Lung (tissue), 12 donors: ENCODE measurements around the gene TTC21B. TPM values are rescaled to one million over a fixed set of nuclear protein-coding genes. Genes with fewer than 3 reads are reported as not detected.
A peak's percentile ranks its signal among the peaks of the same experiment; 100 is the strongest.

Source experiments
- ATAC-seq: fragments of 200-7000 bp; cut with Tn5 transposase; one replicate; pipeline ENCODE4 v1.9.1; 2020; ENCODE audit warnings: moderate number of reproducible peaks; ENCODE audit not compliant: insufficient read depth, low FRiP score
- DNase-seq, 3 donors: peaks; one replicate each; pipeline ENCODE4 v3.0.0-alpha.2; 2013 to 2017
- H3K27ac ChIP-seq, 2 donors: one replicate each; pipeline ENCODE4 v1.5.1; 2013; ENCODE audit warnings: mild to moderate bottlenecking in 2 of 2, moderate library complexity in 2 of 2, control low read depth in 1 of 2, inconsistent platforms in 1 of 2, low read depth in 1 of 2, low read length in 1 of 2
- H3K27me3 ChIP-seq, 3 donors: one replicate each; pipeline ENCODE4 v1.5.1; 2013; ENCODE audit warnings: low read length in 2 of 3; ENCODE audit not compliant: control insufficient read depth in 3 of 3, insufficient read depth in 3 of 3
- H3K36me3 ChIP-seq, 4 donors: one replicate each; pipeline ENCODE4 v1.5.1; 2013; ENCODE audit warnings: low read length in 4 of 4, mild to moderate bottlenecking in 1 of 4, moderate library complexity in 1 of 4; ENCODE audit not compliant: control insufficient read depth in 4 of 4, insufficient read depth in 4 of 4
- H3K4me1 ChIP-seq, 5 donors: one replicate each; pipeline ENCODE4 v1.5.1; 2013; ENCODE audit warnings: low read length in 5 of 5, mild to moderate bottlenecking in 2 of 5, moderate library complexity in 1 of 5; ENCODE audit not compliant: control insufficient read depth in 5 of 5, insufficient read depth in 5 of 5
- H3K4me3 ChIP-seq: one replicate; pipeline ENCODE4 v1.5.1; 2013; ENCODE audit warnings: mild to moderate bottlenecking, control low read depth, moderate library complexity
- H3K9ac ChIP-seq, 2 donors: one replicate each; pipeline ENCODE4 v1.5.1; 2013; ENCODE audit warnings: low read length in 2 of 2, control low read depth in 1 of 2; ENCODE audit not compliant: insufficient read depth in 1 of 2
- H3K9me3 ChIP-seq, 4 donors: one replicate each; pipeline ENCODE4 v1.5.1; 2013; ENCODE audit warnings: low read length in 3 of 4, mild to moderate bottlenecking in 1 of 4, moderate library complexity in 1 of 4; ENCODE audit not compliant: control insufficient read depth in 4 of 4, insufficient read depth in 3 of 4
- CTCF ChIP-seq: IDR thresholded peaks from 2 replicates; pipeline ENCODE4 v1.5.1; 2012; ENCODE audit warnings: mild to moderate bottlenecking; ENCODE audit errors: control extremely low read depth, extremely low read depth
- WGBS, 2 donors: extraction: QIAGEN DNeasy Blood & Tissue Kit; methylation state at CpG; one replicate each; pipeline ENCODE4 v1.1.7; 2013; 5-methylcytosine and 5-hydroxymethylcytosine counted together
- polyA plus RNA-seq, 2 donors: library from polyadenylated mRNA; stranded (reverse); fragments of 200-250 nt; gene quantifications; one replicate each; pipeline ENCODE4 v1.2.1, GENCODE V29; 2013
- total RNA-seq, 2 donors: library from RNA; depleted of rRNA in 1 of 2; stranded (reverse); fragments of >200 nt in 1 of 2; gene quantifications; one replicate each; pipeline ENCODE4 v1.2.1, GENCODE V29; 2014 to 2021
- donor health status: control.
- donor health status: control.
- donor health status: Bipolar disorder and iron deficiency.
- donor health status: healthy.
- donor health status: DM: yes; HTN: yes; CAD: no.

TTC21B gene
- total and polyA plus RNA-seq, 4 donors = 5.0 to 146 (median 15.0) TPM

GRCh38 chr2:165902934-165903333 lies 50.6 kb downstream of the TTC21B start:
- ATAC-seq = no peak
- no peaks in the 10 kb centered on the region for H3K27me3 ChIP-seq

DNA sequence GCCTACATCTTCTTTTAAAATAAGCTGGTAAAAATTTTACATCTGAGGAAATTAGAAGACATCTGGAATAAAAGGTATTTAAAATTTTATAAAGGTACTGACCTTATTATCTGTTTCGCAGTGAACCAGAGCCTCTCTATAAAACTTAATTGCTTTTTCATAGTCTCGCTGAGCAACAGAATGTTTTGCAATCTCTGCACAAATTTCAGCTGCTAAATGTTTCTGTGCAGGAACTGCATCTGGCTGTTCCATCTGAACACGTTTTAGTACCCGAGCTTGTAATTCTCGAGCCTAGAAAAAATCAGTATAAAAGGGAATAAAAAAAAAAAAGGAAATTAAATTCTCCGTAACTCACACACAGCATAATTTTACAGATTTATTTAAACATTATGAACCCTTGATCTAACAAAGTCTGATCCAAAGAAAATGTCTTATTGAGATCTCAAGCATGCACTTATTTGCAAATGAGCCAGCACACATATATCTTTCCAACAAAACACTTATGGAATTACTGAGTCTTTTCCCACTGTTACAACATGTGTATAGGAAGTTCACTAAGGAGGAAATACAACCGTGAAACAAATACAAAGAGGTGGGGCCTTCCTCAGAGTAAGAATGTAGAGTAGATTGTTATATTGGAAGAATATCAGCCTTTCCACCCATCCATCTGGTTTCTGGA lies 51.8 kb downstream of the TTC21B start:
- no peak overlapping the region for H3K9ac ChIP-seq
- peaks cover 0 to 8% (median 0%) of the 10 kb centered on the region in 5 donors for H3K4me1 ChIP-seq
- WGBS, 2 donors = 49 to 74% methylated on average over 7 of the region's 7 CpGs
- ATAC-seq (no peak), DNase-seq (no peak)
- H3K4me3 ChIP-seq = no peak overlapping the region
- no peak for TF ChIP-seq CTCF
- H3K27me3 ChIP-seq = no peaks in the 10 kb centered on the region
- H3K36me3 ChIP-seq = peaks cover 13 to 32% (median 26%) of the 10 kb centered on the region in 4 donors
- H3K27ac ChIP-seq = no peak overlapping the region
- H3K9me3 ChIP-seq = no peaks in the 10 kb centered on the region

More at GRCh38 chr2:165902934-165903333, 50.6 kb downstream of the TTC21B start:
- Histone ChIP-seq H3K9me3 (no peaks in the 10 kb centered on the region), H3K4me1 (peaks cover 0 to 8% (median 0%) of the 10 kb centered on the region in 5 donors), H3K36me3 (peaks cover 3 to 33% (median 20%) of the 10 kb centered on the region in 4 donors), H3K27ac (no peak overlapping the region), H3K9ac (no peak overlapping the region), H3K4me3 (no peak overlapping the region)
- peak in 2 of 3 donors; percentile 50 to 52 for DNase-seq
- no peak for TF ChIP-seq CTCF

GRCh38 chr2:165899311-165899710 lies 54.3 kb downstream of the TTC21B start:
- no peak overlapping the region for H3K27ac ChIP-seq
- H3K9ac ChIP-seq = no peak overlapping the region
- H3K27me3 ChIP-seq = no peaks in the 10 kb centered on the region
- ATAC-seq (no peak), DNase-seq (no peak)
- no peak for TF ChIP-seq CTCF
- H3K36me3 ChIP-seq = peaks cover 17 to 30% (median 29%) of the 10 kb centered on the region in 4 donors
- H3K4me3 ChIP-seq = no peak overlapping the region
- WGBS, 2 donors = 91 to 97% methylated on average over 2 of the region's 2 CpGs
- H3K4me1 ChIP-seq = peaks cover 0 to 8% (median 0%) of the 10 kb centered on the region in 5 donors
- H3K9me3 ChIP-seq = no peaks in the 10 kb centered on the region
